Activated CD4-positive, alpha-beta T cell treated with anti-CD3 and anti-CD28 coated beads, Interleukin-2, amount 50 U/mL, for 1 hour (primary cell): Measurements from ENCODE around the gene UBE2J2.
A peak's percentile ranks its signal among the peaks of the same experiment; 100 is the strongest.

Source experiments
- DNase-seq: peaks from one replicate; pipeline ENCODE4 v3.0.0-alpha.2; 2020

The UBE2J2 gene

GRCh38 chr1:1309251-1310108, 35.8 kb upstream of the UBE2J2 start:
- DNase-seq = no peak

- DNase-seq = no peak
Observed at GRCh38 chr1:1308756-1309250, 35.1 kb upstream of the UBE2J2 start.

GRCh38 chr1:1307923-1308755, 34.5 kb upstream of the UBE2J2 start, which contains the start of the genes ACAP3 and PUSL1:
TSS of gene ACAP3 (minus strand) at chr1:1307930. CDS start at chr1:1307815, 115 bp downstream.
TSS of gene PUSL1 (plus strand) at chr1:1308597. CDS start at chr1:1308644, 47 bp downstream.
- peak; percentile 86 for DNase-seq

GRCh38 chr1:1307261-1307922, 33.7 kb upstream of the UBE2J2 start:
- DNase-seq = no peak

GRCh38 chr1:1306661-1307260, 33.1 kb upstream of the UBE2J2 start:
- DNase-seq = no peak

- no peak for DNase-seq
Observed at GRCh38 chr1:1306070-1306660, 32.5 kb upstream of the UBE2J2 start.

GRCh38 chr1:1305300-1306069, 31.8 kb upstream of the UBE2J2 start:
- peak; percentile 65 for DNase-seq

- DNase-seq = no peak
Observed at GRCh38 chr1:1304331-1305299, 31.0 kb upstream of the UBE2J2 start.

GRCh38 chr1:1303736-1304135, 30.1 kb upstream of the UBE2J2 start:
- DNase-seq = no peak

GRCh38 chr1:1302951-1303509, 29.4 kb upstream of the UBE2J2 start:
- no peak for DNase-seq

- no peak for DNase-seq
Observed at GRCh38 chr1:1302006-1302430, 28.4 kb upstream of the UBE2J2 start.

- DNase-seq = no peak
Observed at GRCh38 chr1:1300352-1300739, 26.7 kb upstream of the UBE2J2 start.

- no peak for DNase-seq
Observed at GRCh38 chr1:1299686-1300351, 26.2 kb upstream of the UBE2J2 start.

- DNase-seq = no peak
Observed at GRCh38 chr1:1298861-1299685, 25.4 kb upstream of the UBE2J2 start.

GRCh38 chr1:1297802-1298424, 24.3 kb upstream of the UBE2J2 start:
- no peak for DNase-seq

GRCh38 chr1:1296070-1297061, 22.7 kb upstream of the UBE2J2 start:
- DNase-seq = no peak
